HepG2 (cell line): ENCODE data around the gene PHF8. TPM values are rescaled to one million over a fixed set of nuclear protein-coding genes. Genes with fewer than 3 reads are reported as not detected.

ENCODE experiments used
- FOXO1 ChIP-seq: sonication (generic); formaldehyde crosslinking; IDR thresholded peaks from 2 replicates; pipeline ENCODE4 v1.4.0; 2020; ENCODE audit warnings: missing genetic modification reagents
- FOXP1 ChIP-seq, 2 experiments: fragments of 450-650 bp in 1 of 2; IDR thresholded peaks; 2 replicates each; pipeline ENCODE4 v1.6.1; 2017 to 2018; ENCODE audit warnings: antibody characterized with exemption in 1 of 2
- HDAC1 ChIP-seq: sonication (generic); formaldehyde crosslinking; IDR thresholded peaks from 2 replicates; pipeline ENCODE4 v1.5.1; 2020; ENCODE audit warnings: mild to moderate bottlenecking, missing genetic modification reagents
- ISL2 ChIP-seq: sonication (generic); formaldehyde crosslinking; IDR thresholded peaks from 2 replicates; pipeline ENCODE4 v1.5.0; 2020; ENCODE audit warnings: missing genetic modification reagents
- JUND ChIP-seq: sonication (generic); formaldehyde crosslinking; IDR thresholded peaks from 2 replicates; pipeline ENCODE4 v1.8.0; 2022; ENCODE audit warnings: mild to moderate bottlenecking, missing genetic modification reagents
- KMT2B ChIP-seq: IDR thresholded peaks from 2 replicates; pipeline ENCODE4 v1.6.1; 2016; ENCODE audit warnings: missing genetic modification reagents, missing compliant biosample characterization
- MED1 ChIP-seq: sonication (generic); formaldehyde crosslinking; IDR thresholded peaks from 2 replicates; pipeline ENCODE4 v1.4.0; 2020; ENCODE audit warnings: missing genetic modification reagents
- NR2F2 ChIP-seq: IDR thresholded peaks from 2 replicates; pipeline ENCODE4 v1.6.1; 2012; ENCODE audit warnings: low read depth, inconsistent platforms, borderline replicate concordance
- RORA ChIP-seq: sonication (generic); formaldehyde crosslinking; IDR thresholded peaks from 2 replicates; pipeline ENCODE4 v1.5.0; 2020; ENCODE audit warnings: mild to moderate bottlenecking, missing genetic modification reagents, moderate library complexity
- SALL1 ChIP-seq: sonication (generic); formaldehyde crosslinking; IDR thresholded peaks from 2 replicates; pipeline ENCODE4 v1.8.0; 2022; ENCODE audit warnings: mild to moderate bottlenecking, missing genetic modification reagents
- SIX1 ChIP-seq: sonication (generic); formaldehyde crosslinking; IDR thresholded peaks from 2 replicates; pipeline ENCODE4 v1.4.0; 2020; ENCODE audit warnings: missing genetic modification reagents, borderline replicate concordance
- SRSF4 ChIP-seq: fragments of 200-400 bp; formaldehyde crosslinking; IDR thresholded peaks from one replicate; pipeline ENCODE4 v1.6.1; 2018; ENCODE audit warnings: mild to moderate bottlenecking, low read depth, low read length, moderate library complexity; ENCODE audit not compliant: poor library complexity, severe bottlenecking
- ZSCAN29 ChIP-seq: sonication (generic); formaldehyde crosslinking; conservative IDR thresholded peaks from 2 replicates; pipeline ENCODE4 v1.4.0; 2020; ENCODE audit warnings: mild to moderate bottlenecking, missing genetic modification reagents
- polyA plus RNA-seq, 8 experiments: library from polyadenylated mRNA; depleted of rRNA in 3 of 8; stranded (reverse) in 7 of 8; unstranded in 1 of 8; fragments of >200 nt; fragmentation: Illumina TruSeq in 4 of 8; extraction: Trizol in 4 of 8; gene quantifications; 2 replicates each; pipeline versions ENCODE4 v1.2.1 to v1.2.3, GENCODE V29; 2011 to 2016; ENCODE audit warnings: low read depth in 4 of 8, missing spikeins in 1 of 8, mixed read lengths in 1 of 8; ENCODE audit not compliant: insufficient read depth in 1 of 8
- total RNA-seq, 5 experiments: library from RNA; depleted of rRNA; stranded (reverse); fragments of >200 nt; fragmentation: Illumina TruSeq; extraction: Trizol; gene quantifications; 2 replicates each; pipeline ENCODE4 v1.2.3, GENCODE V29; 2016; ENCODE audit warnings: low read depth in 1 of 5
- TF ChIP-seq, protein P1 (sequence below): sonication (generic); formaldehyde crosslinking; conservative IDR thresholded peaks from 2 replicates; pipeline ENCODE4 v1.8.0; 2022; ENCODE audit warnings: missing genetic modification reagents
- TF ChIP-seq, protein P2 (sequence below): sonication (generic); formaldehyde crosslinking; IDR thresholded peaks from 2 replicates; pipeline ENCODE4 v1.4.0; 2020; ENCODE audit warnings: missing genetic modification reagents
- TF ChIP-seq, protein P3 (sequence below): sonication (generic); formaldehyde crosslinking; conservative IDR thresholded peaks from 2 replicates; pipeline ENCODE4 v1.8.0; 2022; ENCODE audit warnings: mild to moderate bottlenecking, moderate library complexity, missing genetic modification reagents
- TF ChIP-seq, protein P4 (sequence below): sonication (generic); formaldehyde crosslinking; IDR thresholded peaks from 2 replicates; pipeline ENCODE4 v1.4.0; 2020; ENCODE audit warnings: missing genetic modification reagents

Gene PHF8
- total and polyA plus RNA-seq, 2 of the 13 experiments (the other 11 are each of a cell fraction or from before 2014, with no cell fraction given) = 15.5 to 19.1 TPM

DNA sequence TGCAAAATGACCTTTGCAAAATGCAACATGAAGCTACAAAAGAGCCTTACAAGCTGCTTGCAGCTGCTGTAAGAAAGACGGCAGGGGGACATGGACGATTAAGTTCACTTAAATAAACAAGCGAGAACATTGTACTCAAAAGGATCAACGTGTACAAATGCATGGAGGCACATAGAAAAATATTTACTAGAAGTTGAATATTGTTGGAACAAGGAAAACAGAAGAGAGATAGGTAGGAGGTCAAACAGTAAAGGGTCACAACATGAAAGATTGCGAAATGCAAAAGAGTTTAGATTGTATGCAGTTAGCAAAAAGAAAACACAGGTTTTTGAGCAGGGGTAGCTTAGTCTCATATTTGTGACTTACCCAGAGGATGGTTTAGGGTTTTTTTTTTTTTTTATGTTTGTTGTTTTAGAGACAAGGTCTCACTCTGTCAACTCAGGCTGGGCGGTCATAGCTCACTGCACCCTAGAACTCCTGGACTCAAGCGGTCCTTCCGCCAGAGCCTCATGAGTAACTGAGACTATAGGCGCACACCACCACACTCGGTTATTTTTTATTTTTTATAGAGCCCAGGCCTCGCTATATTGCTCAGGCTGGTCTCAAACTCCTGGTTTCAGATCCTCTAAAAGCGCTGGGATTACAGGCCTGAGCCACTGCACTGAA is 1.4 kb upstream of the PHF8 start (continued):
- TF ChIP-seq, protein P1, sequence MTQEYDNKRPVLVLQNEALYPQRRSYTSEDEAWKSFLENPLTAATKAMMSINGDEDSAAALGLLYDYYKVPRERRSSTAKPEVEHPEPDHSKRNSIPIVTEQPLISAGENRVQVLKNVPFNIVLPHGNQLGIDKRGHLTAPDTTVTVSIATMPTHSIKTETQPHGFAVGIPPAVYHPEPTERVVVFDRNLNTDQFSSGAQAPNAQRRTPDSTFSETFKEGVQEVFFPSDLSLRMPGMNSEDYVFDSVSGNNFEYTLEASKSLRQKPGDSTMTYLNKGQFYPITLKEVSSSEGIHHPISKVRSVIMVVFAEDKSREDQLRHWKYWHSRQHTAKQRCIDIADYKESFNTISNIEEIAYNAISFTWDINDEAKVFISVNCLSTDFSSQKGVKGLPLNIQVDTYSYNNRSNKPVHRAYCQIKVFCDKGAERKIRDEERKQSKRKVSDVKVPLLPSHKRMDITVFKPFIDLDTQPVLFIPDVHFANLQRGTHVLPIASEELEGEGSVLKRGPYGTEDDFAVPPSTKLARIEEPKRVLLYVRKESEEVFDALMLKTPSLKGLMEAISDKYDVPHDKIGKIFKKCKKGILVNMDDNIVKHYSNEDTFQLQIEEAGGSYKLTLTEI = no peak
- TF ChIP-seq MED1 (peak; percentile 58), KMT2B (CRISPR knock-in tag) (no peak), ISL2 (CRISPR knock-in tag) (0 out of 2 replicates have a peak, but pooled peaks have one; percentile 30), FOXP1 (IDR thresholded peaks at IDR 0.05) (peak; percentile 47; the same call in 1 of the 2 replicates), FOXP1 (CRISPR knock-in tag; IDR thresholded peaks at IDR 0.05) (peak; percentile 86), ZSCAN29 (CRISPR knock-in tag) (no peak), SALL1 (CRISPR knock-in tag) (peak; percentile 28; the same call in 1 of the 2 replicates), JUND (CRISPR knock-in tag) (no peak), SRSF4 (no peak), HDAC1 (CRISPR knock-in tag) (peak; percentile 11; the same call in 1 of the 2 replicates), NR2F2 (peak; percentile 83), RORA (CRISPR knock-in tag) (no peak), SIX1 (CRISPR knock-in tag) (no peak; the same call in 1 of the 2 replicates), FOXO1 (CRISPR knock-in tag) (peak; percentile 41; the same call in 1 of the 2 replicates)
- TF ChIP-seq, protein P2, sequence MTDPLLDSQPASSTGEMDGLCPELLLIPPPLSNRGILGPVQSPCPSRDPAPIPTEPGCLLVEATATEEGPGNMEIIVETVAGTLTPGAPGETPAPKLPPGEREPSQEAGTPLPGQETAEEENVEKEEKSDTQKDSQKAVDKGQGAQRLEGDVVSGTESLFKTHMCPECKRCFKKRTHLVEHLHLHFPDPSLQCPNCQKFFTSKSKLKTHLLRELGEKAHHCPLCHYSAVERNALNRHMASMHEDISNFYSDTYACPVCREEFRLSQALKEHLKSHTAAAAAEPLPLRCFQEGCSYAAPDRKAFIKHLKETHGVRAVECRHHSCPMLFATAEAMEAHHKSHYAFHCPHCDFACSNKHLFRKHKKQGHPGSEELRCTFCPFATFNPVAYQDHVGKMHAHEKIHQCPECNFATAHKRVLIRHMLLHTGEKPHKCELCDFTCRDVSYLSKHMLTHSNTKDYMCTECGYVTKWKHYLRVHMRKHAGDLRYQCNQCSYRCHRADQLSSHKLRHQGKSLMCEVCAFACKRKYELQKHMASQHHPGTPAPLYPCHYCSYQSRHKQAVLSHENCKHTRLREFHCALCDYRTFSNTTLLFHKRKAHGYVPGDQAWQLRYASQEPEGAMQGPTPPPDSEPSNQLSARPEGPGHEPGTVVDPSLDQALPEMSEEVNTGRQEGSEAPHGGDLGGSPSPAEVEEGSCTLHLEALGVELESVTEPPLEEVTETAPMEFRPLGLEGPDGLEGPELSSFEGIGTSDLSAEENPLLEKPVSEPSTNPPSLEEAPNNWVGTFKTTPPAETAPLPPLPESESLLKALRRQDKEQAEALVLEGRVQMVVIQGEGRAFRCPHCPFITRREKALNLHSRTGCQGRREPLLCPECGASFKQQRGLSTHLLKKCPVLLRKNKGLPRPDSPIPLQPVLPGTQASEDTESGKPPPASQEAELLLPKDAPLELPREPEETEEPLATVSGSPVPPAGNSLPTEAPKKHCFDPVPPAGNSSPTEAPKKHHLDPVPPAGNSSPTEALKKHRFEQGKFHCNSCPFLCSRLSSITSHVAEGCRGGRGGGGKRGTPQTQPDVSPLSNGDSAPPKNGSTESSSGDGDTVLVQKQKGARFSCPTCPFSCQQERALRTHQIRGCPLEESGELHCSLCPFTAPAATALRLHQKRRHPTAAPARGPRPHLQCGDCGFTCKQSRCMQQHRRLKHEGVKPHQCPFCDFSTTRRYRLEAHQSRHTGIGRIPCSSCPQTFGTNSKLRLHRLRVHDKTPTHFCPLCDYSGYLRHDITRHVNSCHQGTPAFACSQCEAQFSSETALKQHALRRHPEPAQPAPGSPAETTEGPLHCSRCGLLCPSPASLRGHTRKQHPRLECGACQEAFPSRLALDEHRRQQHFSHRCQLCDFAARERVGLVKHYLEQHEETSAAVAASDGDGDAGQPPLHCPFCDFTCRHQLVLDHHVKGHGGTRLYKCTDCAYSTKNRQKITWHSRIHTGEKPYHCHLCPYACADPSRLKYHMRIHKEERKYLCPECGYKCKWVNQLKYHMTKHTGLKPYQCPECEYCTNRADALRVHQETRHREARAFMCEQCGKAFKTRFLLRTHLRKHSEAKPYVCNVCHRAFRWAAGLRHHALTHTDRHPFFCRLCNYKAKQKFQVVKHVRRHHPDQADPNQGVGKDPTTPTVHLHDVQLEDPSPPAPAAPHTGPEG (CRISPR knock-in tag) = no peak
- TF ChIP-seq, protein P3, sequence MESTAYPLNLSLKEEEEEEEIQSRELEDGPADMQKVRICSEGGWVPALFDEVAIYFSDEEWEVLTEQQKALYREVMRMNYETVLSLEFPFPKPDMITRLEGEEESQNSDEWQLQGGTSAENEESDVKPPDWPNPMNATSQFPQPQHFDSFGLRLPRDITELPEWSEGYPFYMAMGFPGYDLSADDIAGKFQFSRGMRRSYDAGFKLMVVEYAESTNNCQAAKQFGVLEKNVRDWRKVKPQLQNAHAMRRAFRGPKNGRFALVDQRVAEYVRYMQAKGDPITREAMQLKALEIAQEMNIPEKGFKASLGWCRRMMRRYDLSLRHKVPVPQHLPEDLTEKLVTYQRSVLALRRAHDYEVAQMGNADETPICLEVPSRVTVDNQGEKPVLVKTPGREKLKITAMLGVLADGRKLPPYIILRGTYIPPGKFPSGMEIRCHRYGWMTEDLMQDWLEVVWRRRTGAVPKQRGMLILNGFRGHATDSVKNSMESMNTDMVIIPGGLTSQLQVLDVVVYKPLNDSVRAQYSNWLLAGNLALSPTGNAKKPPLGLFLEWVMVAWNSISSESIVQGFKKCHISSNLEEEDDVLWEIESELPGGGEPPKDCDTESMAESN = peak; percentile 50; the same call in 1 of the 2 replicates
- TF ChIP-seq, protein P4, sequence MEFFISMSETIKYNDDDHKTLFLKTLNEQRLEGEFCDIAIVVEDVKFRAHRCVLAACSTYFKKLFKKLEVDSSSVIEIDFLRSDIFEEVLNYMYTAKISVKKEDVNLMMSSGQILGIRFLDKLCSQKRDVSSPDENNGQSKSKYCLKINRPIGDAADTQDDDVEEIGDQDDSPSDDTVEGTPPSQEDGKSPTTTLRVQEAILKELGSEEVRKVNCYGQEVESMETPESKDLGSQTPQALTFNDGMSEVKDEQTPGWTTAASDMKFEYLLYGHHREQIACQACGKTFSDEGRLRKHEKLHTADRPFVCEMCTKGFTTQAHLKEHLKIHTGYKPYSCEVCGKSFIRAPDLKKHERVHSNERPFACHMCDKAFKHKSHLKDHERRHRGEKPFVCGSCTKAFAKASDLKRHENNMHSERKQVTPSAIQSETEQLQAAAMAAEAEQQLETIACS (CRISPR knock-in tag) = no peak
